ENCODE measurements around the gene FBXL13. TPM values are rescaled to one million over a fixed set of nuclear protein-coding genes. Genes with fewer than 3 reads are reported as not detected.

Gene FBXL13
- polyA plus RNA-seq, 1 donor from 2014 or later: 0.57 TPM

GRCh38 chr7:102856036-102856435 lies 218.6 kb downstream of the FBXL13 start:
- H3K4me3 ChIP-seq (ENCODE audit: low read length): no peak overlapping the region
- no peak for TF ChIP-seq EP300 (conservative IDR thresholded peaks at IDR 0.05; ENCODE audit: poor library complexity, severe bottlenecking)
- TF ChIP-seq RAD21 (conservative IDR thresholded peaks at IDR 0.05): no peak
- no peak for TF ChIP-seq SMC3 (conservative IDR thresholded peaks at IDR 0.05; ENCODE audit: poor library complexity)
- no peak for TF ChIP-seq POLR2AphosphoS5 (IDR thresholded peaks at IDR 0.05)
- no peak for TF ChIP-seq EZH2 (IDR thresholded peaks at IDR 0.05; ENCODE audit: borderline replicate concordance, insufficient read depth, low read length, poor library complexity, severe bottlenecking)
- no peak for TF ChIP-seq TAF1 (IDR thresholded peaks at IDR 0.05; ENCODE audit: low read depth)
- TF ChIP-seq REST (IDR thresholded peaks at IDR 0.05; ENCODE audit: borderline replicate concordance): no peak
- no peaks in the 10 kb centered on the region for H4K20me1 ChIP-seq (ENCODE audit: insufficient read depth)
- no peak overlapping the region for H3K9ac ChIP-seq (ENCODE audit: low read length)
- no peaks in the 10 kb centered on the region for H3K36me3 ChIP-seq (ENCODE audit: insufficient read depth, low read length)
- no peak overlapping the region for H3K4me2 ChIP-seq (ENCODE audit: low read length)
- H3K79me2 ChIP-seq (replicated peaks; ENCODE audit: insufficient read depth, low read length): no peaks in the 10 kb centered on the region
- H3K27me3 ChIP-seq (ENCODE audit: insufficient read depth, low read depth, low read length): no peaks in the 10 kb centered on the region
- no peaks in the 10 kb centered on the region for H3K9me3 ChIP-seq (ENCODE audit: low read length)
- H3K9me2 ChIP-seq (ENCODE audit: insufficient read depth, low read length): no peaks in the 10 kb centered on the region
- no peak overlapping the region for H2AFZ ChIP-seq (ENCODE audit: low read depth, low read length)
- H3F3A ChIP-seq (ENCODE audit: insufficient read depth, low read length, poor library complexity, severe bottlenecking): no peaks in the 10 kb centered on the region
- H3K27ac ChIP-seq (ENCODE audit: low read length): no peak overlapping the region

- Histone ChIP-seq H2AFZ (ENCODE audit: low read depth, low read length) (no peak overlapping the region), H3K79me2 (replicated peaks; ENCODE audit: insufficient read depth, low read length) (no peaks in the 10 kb centered on the region), H3K9me2 (ENCODE audit: insufficient read depth, low read length) (no peaks in the 10 kb centered on the region), H3K4me2 (ENCODE audit: low read length) (no peak overlapping the region), H3F3A (ENCODE audit: insufficient read depth, low read length, poor library complexity, severe bottlenecking) (no peaks in the 10 kb centered on the region), H3K9me3 (ENCODE audit: low read length) (no peaks in the 10 kb centered on the region), H3K9ac (ENCODE audit: low read length) (no peak overlapping the region), H3K27ac (ENCODE audit: low read length) (no peak overlapping the region), H3K27me3 (ENCODE audit: insufficient read depth, low read depth, low read length) (no peaks in the 10 kb centered on the region), H3K4me3 (ENCODE audit: low read length) (no peak overlapping the region), H3K36me3 (ENCODE audit: insufficient read depth, low read length) (no peaks in the 10 kb centered on the region), H4K20me1 (ENCODE audit: insufficient read depth) (no peaks in the 10 kb centered on the region)
- TF ChIP-seq RAD21 (conservative IDR thresholded peaks at IDR 0.05) (no peak), MXI1 (conservative IDR thresholded peaks at IDR 0.05; ENCODE audit: poor library complexity, severe bottlenecking) (no peak), EP300 (conservative IDR thresholded peaks at IDR 0.05; ENCODE audit: poor library complexity, severe bottlenecking) (no peak), TAF1 (IDR thresholded peaks at IDR 0.05; ENCODE audit: low read depth) (no peak), EZH2 (IDR thresholded peaks at IDR 0.05; ENCODE audit: borderline replicate concordance, insufficient read depth, low read length, poor library complexity, severe bottlenecking) (no peak), REST (IDR thresholded peaks at IDR 0.05; ENCODE audit: borderline replicate concordance) (no peak), CTCF (IDR thresholded peaks at IDR 0.05; ENCODE audit: poor library complexity, severe bottlenecking) (no peak), SMC3 (conservative IDR thresholded peaks at IDR 0.05; ENCODE audit: poor library complexity) (no peak), POLR2AphosphoS5 (IDR thresholded peaks at IDR 0.05) (no peak)
Observed at GRCh38 chr7:102849538-102849937, 225.1 kb downstream of the FBXL13 start.

Measured in neural cell (in vitro differentiated cells).